Testis (tissue), 2 donors: Measurements from ENCODE around the gene NR6A1.

Experiments
- CTCF ChIP-seq, 3 experiments: fragments of 450-650 bp in 2 of 3; fragments of 200-600 bp in 1 of 3; sonication (generic) in 1 of 3; IDR thresholded peaks; one replicate each; pipeline ENCODE4 v1.5.1; 2016 to 2019; ENCODE audit warnings: antibody characterized with exemption in 3 of 3, mild to moderate bottlenecking in 2 of 3, moderate library complexity in 1 of 3
- POLR2A ChIP-seq: fragments of 450-650 bp; IDR thresholded peaks from one replicate; pipeline ENCODE4 v1.6.1; 2017; ENCODE audit warnings: antibody characterized with exemption, mild to moderate bottlenecking, moderate library complexity

DNA sequence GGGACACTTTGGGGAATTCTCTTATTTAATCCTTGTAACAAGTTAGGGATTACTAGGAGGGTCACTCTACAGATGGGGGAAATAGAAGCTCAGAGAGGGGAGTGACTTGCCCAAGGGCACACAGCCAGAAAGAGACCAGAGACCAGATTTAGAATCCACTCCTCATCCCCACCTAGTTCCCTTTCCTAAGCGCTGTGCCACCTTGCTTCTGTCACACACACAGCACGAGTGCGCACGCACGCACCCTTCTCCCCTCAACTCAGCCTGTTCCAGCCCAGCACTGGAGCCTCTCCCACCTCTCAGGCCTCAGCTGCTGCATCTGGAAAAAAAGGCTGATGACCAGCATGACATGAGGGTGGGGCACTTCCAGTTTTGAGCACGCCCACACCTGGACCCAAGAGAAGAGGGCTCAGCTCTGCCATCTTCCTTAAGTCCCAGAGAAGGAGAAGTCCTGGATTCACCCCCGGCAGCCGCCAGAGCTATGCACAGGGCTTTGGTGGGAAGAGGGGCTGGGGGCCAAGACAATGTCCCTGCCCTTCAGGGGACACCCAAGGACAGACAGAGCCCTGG lies 282.4 kb downstream of the NR6A1 start:
- TF ChIP-seq POLR2A (no peak), CTCF (IDR thresholded peaks at IDR 0.05) (no peak)
